HL-60 (cell line): ENCODE measurements around the gene RIC8B.

Experiments used
- DNase-seq, 2 experiments: peaks; one replicate each; pipeline ENCODE4 v3.0.0-alpha.2; 2010 to 2020; ENCODE audit warnings: low read depth in 1 of 2, low spot score in 1 of 2
- H3K27ac ChIP-seq: fragments of 250-450 bp; sonication (Bioruptor Pico); replicated peaks from 2 replicates; pipeline ENCODE4 v1.5.1; 2020; ENCODE audit warnings: mild to moderate bottlenecking, moderate library complexity
- H3K27me3 ChIP-seq: fragments of 250-450 bp; sonication (Bioruptor Pico); 2 replicates; pipeline ENCODE4 v1.5.1; 2021; ENCODE audit warnings: mild to moderate bottlenecking, moderate library complexity; ENCODE audit not compliant: insufficient read depth, poor library complexity, severe bottlenecking
- H3K4me3 ChIP-seq: replicated peaks from 2 replicates; pipeline ENCODE4 v1.5.1; 2011; ENCODE audit warnings: mild to moderate bottlenecking, control low read depth, low read length; ENCODE audit not compliant: insufficient read depth
- CTCF ChIP-seq: IDR thresholded peaks from one replicate; pipeline ENCODE4 v1.5.1; 2011; ENCODE audit warnings: low read length, control low read depth, inconsistent platforms; ENCODE audit not compliant: insufficient read depth
- GABPA ChIP-seq: IDR thresholded peaks from 2 replicates; pipeline ENCODE4 v1.6.1; 2012; ENCODE audit warnings: low read depth
- POLR2AphosphoS5 ChIP-seq: IDR thresholded peaks from 2 replicates; pipeline ENCODE4 v1.6.1; 2012; ENCODE audit warnings: low read depth
- REST ChIP-seq: IDR thresholded peaks from 2 replicates; pipeline ENCODE4 v1.6.1; 2012; ENCODE audit warnings: low read depth; ENCODE audit not compliant: insufficient replicate concordance
- SPI1 ChIP-seq: IDR thresholded peaks from 2 replicates; pipeline ENCODE4 v1.6.1; 2012; ENCODE audit warnings: low read depth, mild to moderate bottlenecking, borderline replicate concordance

RIC8B gene

GRCh38 chr12:106892075-106892474, 117.6 kb downstream of the RIC8B start:
- no peak overlapping the region for H3K4me3 ChIP-seq
- DNase-seq: no peak
- TF ChIP-seq CTCF: no peak
- TF ChIP-seq POLR2AphosphoS5: no peak
- TF ChIP-seq GABPA: no peak
- TF ChIP-seq SPI1: no peak
- no peak for TF ChIP-seq REST
- peaks cover 20% of the 10 kb centered on the region for H3K27me3 ChIP-seq
- no peak overlapping the region for H3K27ac ChIP-seq

- Histone ChIP-seq H3K27ac (no peak overlapping the region), H3K27me3 (peaks cover 25% of the 10 kb centered on the region), H3K4me3 (no peak overlapping the region)
- no peak for TF ChIP-seq SPI1
- no peak for TF ChIP-seq REST
- TF ChIP-seq POLR2AphosphoS5: no peak
- no peak for TF ChIP-seq CTCF
- no peak for TF ChIP-seq GABPA
- DNase-seq: no peak
These were observed 119.0 kb downstream of the RIC8B start for GRCh38 chr12:106893451-106893850.

GRCh38 chr12:106894774-106895173, 120.3 kb downstream of the RIC8B start:
- Histone ChIP-seq H3K4me3 (no peak overlapping the region), H3K27me3 (peaks cover 34% of the 10 kb centered on the region), H3K27ac (no peak overlapping the region)
- DNase-seq: no peak
- TF ChIP-seq GABPA: no peak
- TF ChIP-seq SPI1: no peak
- no peak for TF ChIP-seq REST
- TF ChIP-seq CTCF: no peak
- TF ChIP-seq POLR2AphosphoS5: no peak
